Progenitor cell of endocrine pancreas (in vitro differentiated cells): ENCODE data around the gene NACAD. TPM values are rescaled to one million over a fixed set of nuclear protein-coding genes. Genes with fewer than 3 reads are reported as not detected.
A peak's percentile ranks its signal among the peaks of the same experiment; 100 is the strongest.

Experiments
- DNase-seq: peaks from one replicate; pipeline ENCODE4 v3.0.0; 2021; ENCODE audit warnings: low spot score; ENCODE audit not compliant: unreplicated experiment
- H3K27ac Mint-ChIP-seq: 2 replicates; pipeline ENCODE4 v1.8.0; 2021; ENCODE audit warnings: mild to moderate bottlenecking, moderate library complexity, mixed read lengths
- H3K27me3 Mint-ChIP-seq: 2 replicates; pipeline ENCODE4 v1.8.0; 2021; ENCODE audit warnings: mixed read lengths
- H3K36me3 Mint-ChIP-seq: 2 replicates; pipeline ENCODE4 v1.8.0; 2022; ENCODE audit warnings: mixed read lengths; ENCODE audit not compliant: insufficient read depth
- H3K4me1 Mint-ChIP-seq: 2 replicates; pipeline ENCODE4 v1.8.0; 2021; ENCODE audit warnings: low read depth, mixed read lengths
- H3K4me3 Mint-ChIP-seq: 2 replicates; pipeline ENCODE4 v1.8.0; 2021; ENCODE audit warnings: low read depth, mild to moderate bottlenecking, moderate library complexity, mixed read lengths
- H3K9me3 Mint-ChIP-seq: 2 replicates; pipeline ENCODE4 v1.8.0; 2021; ENCODE audit warnings: low read depth, mixed read lengths
- CTCF ChIP-seq: fragments of 200-600 bp; sonication (generic); IDR thresholded peaks from one replicate; pipeline ENCODE4 v1.5.0; 2021; ENCODE audit warnings: antibody characterized with exemption, mild to moderate bottlenecking; ENCODE audit not compliant: unreplicated experiment
- long read RNA-seq: library from polyadenylated mRNA; unstranded; transcript quantifications from one replicate; pipeline ENCODE4 v2.0.0, GENCODE V29; 2020
- total RNA-seq: library from RNA; stranded (reverse); gene quantifications from 2 replicates; pipeline ENCODE4 v1.2.1, GENCODE V29; 2021

The NACAD gene
- 10.1 and 11.7 TPM in 2 replicates for total RNA-seq
- long read RNA-seq, result 0 reads

GRCh38 chr7:45088821-45089340, at the start of gene NACAD:
Gene NACAD, minus strand, starts transcription at chr7:45088969. Its CDS starts 75 bp downstream, at chr7:45088894.
- no peak within 1 kb of the TSS for H3K27ac Mint-ChIP-seq
- no peaks in the 10 kb centered on the region for H3K36me3 Mint-ChIP-seq
- DNase-seq, result no peak
- no peaks in the 10 kb centered on the region for H3K9me3 Mint-ChIP-seq
- H3K27me3 Mint-ChIP-seq, result peaks cover 31% of the 10 kb centered on the region
- TF ChIP-seq CTCF, result no peak
- H3K4me3 Mint-ChIP-seq, result peak within 1 kb of the TSS; percentile 73
- H3K4me1 Mint-ChIP-seq, result no peaks in the 10 kb centered on the region

- H3K27ac Mint-ChIP-seq, result no peak overlapping the region
- no peaks in the 10 kb centered on the region for H3K9me3 Mint-ChIP-seq
- H3K4me3 Mint-ChIP-seq, result no peak overlapping the region
- no peaks in the 10 kb centered on the region for H3K4me1 Mint-ChIP-seq
- peak; percentile 90 for TF ChIP-seq CTCF
- H3K36me3 Mint-ChIP-seq, result no peaks in the 10 kb centered on the region
- DNase-seq, result peak; percentile 36
- peaks cover 14% of the 10 kb centered on the region for H3K27me3 Mint-ChIP-seq
Observed at GRCh38 chr7:45136106-45137060, 47.6 kb upstream of the NACAD start.

GRCh38 chr7:45133877-45134276, 45.1 kb upstream of the NACAD start:
- no peak overlapping the region for H3K4me3 Mint-ChIP-seq

GRCh38 chr7:45133352-45133751, 44.6 kb upstream of the NACAD start:
- no peak overlapping the region for H3K4me3 Mint-ChIP-seq
- no peaks in the 10 kb centered on the region for H3K4me1 Mint-ChIP-seq
- H3K27ac Mint-ChIP-seq, result no peak overlapping the region
- H3K27me3 Mint-ChIP-seq, result peaks cover 10% of the 10 kb centered on the region
- no peak for TF ChIP-seq CTCF
- no peaks in the 10 kb centered on the region for H3K36me3 Mint-ChIP-seq
- H3K9me3 Mint-ChIP-seq, result no peaks in the 10 kb centered on the region
- DNase-seq, result no peak

More at GRCh38 chr7:45133877-45134276, 45.1 kb upstream of the NACAD start:
- Mint-ChIP-seq H3K27me3 (peaks cover 10% of the 10 kb centered on the region), H3K4me1 (no peaks in the 10 kb centered on the region), H3K36me3 (no peaks in the 10 kb centered on the region), H3K9me3 (no peaks in the 10 kb centered on the region), H3K27ac (no peak overlapping the region)
- no peak for TF ChIP-seq CTCF
- DNase-seq, result no peak

GRCh38 chr7:45132708-45133320, 44.0 kb upstream of the NACAD start:
- TF ChIP-seq CTCF, result no peak
- H3K36me3 Mint-ChIP-seq, result no peaks in the 10 kb centered on the region
- no peak overlapping the region for H3K27ac Mint-ChIP-seq
- DNase-seq, result no peak
- H3K4me3 Mint-ChIP-seq, result no peak overlapping the region
- no peaks in the 10 kb centered on the region for H3K4me1 Mint-ChIP-seq
- H3K9me3 Mint-ChIP-seq, result no peaks in the 10 kb centered on the region
- peaks cover 6% of the 10 kb centered on the region for H3K27me3 Mint-ChIP-seq
